ENCODE measurements around the gene ACVR1C.

Gene ACVR1C

DNA sequence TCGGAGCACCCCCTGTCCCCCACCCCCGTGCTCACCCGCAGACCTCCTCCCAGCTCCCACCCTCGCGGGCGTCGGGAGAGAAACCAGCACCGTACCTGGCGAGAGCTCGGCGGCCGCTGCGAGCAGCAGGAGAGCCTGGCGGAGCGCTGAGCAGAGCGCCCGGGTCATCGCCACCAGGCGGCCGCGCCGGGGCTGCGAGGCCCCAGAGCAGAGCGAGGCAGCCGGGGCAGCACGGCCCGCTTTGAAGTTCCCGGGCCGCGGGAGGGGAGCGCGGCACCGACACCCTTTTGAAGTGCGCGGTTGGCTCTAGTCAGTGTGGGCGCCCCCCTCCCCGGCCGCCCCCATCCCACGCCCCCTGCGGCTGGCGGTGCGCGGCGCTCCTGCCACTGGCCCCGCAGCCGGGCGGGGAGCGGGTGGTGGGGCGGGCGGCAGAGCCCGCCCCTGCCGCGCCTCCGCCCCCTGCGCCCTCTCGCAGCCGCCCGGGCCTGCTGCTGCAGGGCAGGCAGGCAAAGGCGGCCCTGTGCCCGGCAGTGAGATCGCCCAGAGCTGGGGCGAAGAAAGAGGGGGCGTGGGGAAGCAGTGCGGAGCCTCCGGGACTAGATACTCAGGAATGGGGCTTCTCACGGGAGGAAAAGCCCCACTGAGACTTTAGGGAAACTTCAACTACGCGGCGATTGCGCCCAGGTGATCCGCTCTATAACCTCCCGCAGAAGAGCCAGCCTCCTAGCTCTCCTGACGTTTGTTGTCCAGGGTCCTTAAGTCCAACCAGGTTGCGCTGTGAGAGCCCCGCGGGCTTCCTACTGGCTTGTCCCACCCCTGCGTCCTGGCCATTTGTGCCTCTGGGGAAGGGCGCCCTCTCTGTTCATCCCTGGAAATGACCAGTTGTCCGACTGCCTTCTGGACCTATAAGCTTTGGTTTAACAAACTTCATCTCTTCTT, at the start of gene ACVR1C:
ACVR1C (minus strand) TSS at position 388 of the 939 bp plus-strand sequence; CDS start at position 168, 220 bp downstream.
- peak; percentile 68 to 76 for DNase-seq

DNA sequence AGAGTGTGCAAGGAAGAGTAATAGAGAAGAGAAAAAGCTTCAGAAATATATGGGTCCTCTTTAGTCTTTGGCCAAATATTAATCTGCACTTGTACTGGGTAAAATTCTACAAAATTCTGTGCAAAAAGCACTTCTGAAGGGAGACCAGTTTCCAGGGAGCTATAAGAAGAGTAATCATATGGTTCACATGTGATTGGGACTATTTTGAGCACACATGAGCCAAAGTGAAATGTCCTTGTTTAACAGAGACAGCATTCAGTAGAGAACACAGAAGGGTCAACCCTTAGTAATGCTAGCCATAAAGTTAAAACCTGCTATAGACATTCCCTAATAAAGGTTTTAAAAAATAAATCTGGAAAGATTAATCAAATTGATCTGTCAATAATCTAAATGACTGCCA, 49.3 kb upstream of the ACVR1C start:
- DNase-seq: no peak

- DNase-seq: no peak
Measured at GRCh38 chr2:157672129-157672528, 43.5 kb upstream of the ACVR1C start.

GRCh38 chr2:157662401-157662800, 33.7 kb upstream of the ACVR1C start:
- DNase-seq: no peak

GRCh38 chr2:157661776-157662175, 33.1 kb upstream of the ACVR1C start:
- DNase-seq: no peak

- DNase-seq: no peak
Measured at GRCh38 chr2:157657858-157658257, 29.2 kb upstream of the ACVR1C start.

- DNase-seq: no peak
Measured at GRCh38 chr2:157657101-157657500, 28.4 kb upstream of the ACVR1C start.

GRCh38 chr2:157644776-157645175, 16.1 kb upstream of the ACVR1C start:
- DNase-seq: no peak

DNA sequence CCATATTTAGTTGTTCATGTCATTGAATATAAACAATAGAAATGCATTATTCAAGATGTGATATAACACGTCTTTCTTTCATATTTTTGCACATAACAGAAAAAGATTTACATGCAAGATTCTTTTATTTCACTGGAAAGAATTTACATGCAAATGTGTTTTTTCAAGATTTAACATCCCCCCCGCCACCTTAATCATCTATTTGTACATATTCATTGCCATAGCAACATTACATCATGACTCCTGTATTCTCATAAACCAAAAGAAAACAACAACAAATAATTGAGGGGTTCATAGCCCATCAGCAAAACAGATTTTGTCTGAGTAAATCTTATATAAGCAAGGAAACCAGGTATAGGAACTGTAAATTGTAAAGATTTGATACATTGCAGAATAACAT, 3.2 kb upstream of the ACVR1C start:
- no peak for DNase-seq

GRCh38 chr2:157627594-157628476, 829 bp downstream of the ACVR1C start:
- no peak for DNase-seq

DNA sequence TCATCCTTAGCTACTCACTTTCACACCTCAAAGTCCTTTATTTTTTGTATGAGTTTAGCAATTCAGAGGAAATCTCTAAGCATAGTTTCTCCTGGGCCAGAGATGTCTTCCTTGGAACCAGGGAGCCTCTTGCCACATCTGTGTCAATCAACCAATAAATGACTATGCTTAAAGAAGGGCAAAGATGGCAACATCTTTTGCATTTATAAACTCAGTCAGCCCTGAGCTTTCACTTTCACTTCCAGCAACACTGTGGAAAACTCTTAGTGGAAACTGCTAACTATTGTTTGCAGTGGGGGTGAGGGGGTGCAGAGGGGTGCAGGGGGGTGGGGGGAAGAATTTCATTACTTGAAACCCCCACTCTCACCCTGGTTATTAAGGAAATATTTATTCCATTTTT, 3.4 kb downstream of the ACVR1C start:
- DNase-seq: no peak

DNA sequence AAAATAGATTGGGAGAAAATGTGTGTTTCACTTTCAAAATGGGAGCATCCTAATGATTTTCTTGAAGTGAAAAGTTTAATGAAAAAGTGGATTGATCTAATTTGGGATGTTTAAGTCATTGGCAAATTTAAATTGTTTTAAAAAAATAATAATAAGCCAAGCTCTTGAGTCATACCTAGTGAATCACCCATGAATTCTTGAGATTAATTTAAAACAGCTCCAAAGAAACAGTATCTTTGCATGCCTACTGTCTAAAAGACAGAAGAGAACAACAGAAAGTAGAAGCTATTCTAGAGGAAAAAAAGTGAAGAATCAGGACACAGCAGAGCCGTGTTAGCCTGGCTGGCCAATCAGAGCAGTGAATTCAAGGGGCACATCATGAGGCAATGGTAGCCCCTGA, 7.7 kb downstream of the ACVR1C start:
- DNase-seq: no peak

GRCh38 chr2:157611726-157612125, 16.9 kb downstream of the ACVR1C start:
- no peak for DNase-seq

GRCh38 chr2:157611110-157611509, 17.6 kb downstream of the ACVR1C start:
- no peak for DNase-seq

GRCh38 chr2:157606534-157606933, 22.1 kb downstream of the ACVR1C start:
- no peak for DNase-seq

- DNase-seq: no peak
Measured at GRCh38 chr2:157603198-157603597, 25.5 kb downstream of the ACVR1C start.

DNA sequence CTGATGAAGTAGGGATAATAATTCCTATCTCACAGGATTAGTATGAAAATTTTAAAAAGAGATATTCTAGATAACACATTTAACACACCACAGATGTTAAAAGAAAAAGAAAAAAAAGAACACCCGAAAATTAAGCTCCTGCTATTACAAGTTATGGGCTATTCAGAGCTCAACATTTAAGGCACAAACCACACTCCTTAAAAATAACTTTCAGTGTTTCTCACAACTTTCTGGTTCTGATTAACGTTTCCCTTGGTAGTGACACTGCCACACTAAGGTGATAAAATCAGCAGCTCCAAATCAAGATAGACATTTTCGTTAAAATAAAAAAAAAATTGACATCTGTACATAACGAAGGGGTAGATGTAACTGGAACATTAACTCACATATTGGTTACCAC, 26.9 kb downstream of the ACVR1C start:
- DNase-seq: no peak

GRCh38 chr2:157596992-157597681, 31.5 kb downstream of the ACVR1C start:
- peak in 1 of 2 experiments; percentile 2 for DNase-seq

DNA sequence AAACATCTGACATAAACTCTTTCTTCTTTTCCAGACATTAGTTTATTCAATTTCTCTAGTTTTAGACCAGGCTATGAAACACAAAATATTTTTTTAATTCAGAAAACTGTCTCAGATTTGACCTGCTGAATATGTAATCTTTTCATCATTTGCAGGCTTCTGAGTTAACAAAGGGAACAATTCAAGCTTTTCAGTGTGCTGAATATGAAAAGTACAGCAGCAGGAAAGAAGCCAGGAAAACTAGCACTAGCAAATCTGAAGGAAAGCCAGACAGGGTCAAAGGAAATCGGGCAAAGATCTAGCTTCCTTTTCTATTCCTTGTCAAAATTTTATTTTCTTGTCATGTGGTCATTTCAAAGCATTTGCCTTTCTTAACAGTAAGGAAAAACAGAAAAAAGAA, 35.3 kb downstream of the ACVR1C start:
- no peak for DNase-seq

DNA sequence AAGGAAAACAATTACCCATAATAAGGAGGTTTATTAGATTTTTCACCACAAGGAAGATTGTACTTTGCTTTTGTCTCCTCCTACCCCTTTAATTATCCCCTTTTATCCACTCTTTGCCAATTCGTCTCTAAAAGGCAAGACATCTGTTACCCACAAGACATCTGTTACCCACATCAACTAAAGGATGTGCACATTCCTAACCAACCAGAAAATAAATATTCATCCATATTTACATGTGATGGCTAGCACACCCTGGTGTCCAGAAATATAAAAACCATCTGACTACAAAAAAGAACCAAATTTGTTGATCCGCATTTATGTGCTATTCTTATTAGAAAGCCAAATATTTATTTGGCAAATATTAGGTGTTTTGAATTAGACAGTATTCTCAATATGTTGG, 35.7 kb downstream of the ACVR1C start:
- DNase-seq: peak in 1 of 2 experiments; percentile 6

DNA sequence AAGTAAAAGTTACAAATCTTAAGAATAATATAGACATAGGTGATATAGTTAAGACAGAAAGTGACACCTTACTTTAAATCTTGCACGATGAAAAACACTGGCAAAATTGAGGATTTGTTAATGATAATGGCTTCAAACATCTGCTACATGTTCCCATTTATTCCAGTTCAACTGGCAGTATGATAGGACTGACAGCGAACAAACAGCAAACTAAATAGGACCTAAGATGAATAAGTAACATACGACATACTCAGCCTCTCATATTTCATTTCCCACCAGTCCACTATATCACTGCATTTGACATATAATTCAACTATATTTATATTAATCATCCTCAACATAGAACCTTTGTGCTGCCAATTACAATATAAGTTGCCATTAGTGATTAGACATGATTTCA, 36.3 kb downstream of the ACVR1C start:
- no peak for DNase-seq

- no peak for DNase-seq
Measured at GRCh38 chr2:157587576-157587975, 41.1 kb downstream of the ACVR1C start.

- no peak for DNase-seq
Measured at GRCh38 chr2:157574165-157574564, 54.5 kb downstream of the ACVR1C start.
